ENCODE measurements around the gene PAWR.
"Not testable (repeated sequence)": the region's sequence is repeated elsewhere in the genome, so short reads cannot be mapped to it uniquely, and the experiment has no call there.

PAWR gene

DNA sequence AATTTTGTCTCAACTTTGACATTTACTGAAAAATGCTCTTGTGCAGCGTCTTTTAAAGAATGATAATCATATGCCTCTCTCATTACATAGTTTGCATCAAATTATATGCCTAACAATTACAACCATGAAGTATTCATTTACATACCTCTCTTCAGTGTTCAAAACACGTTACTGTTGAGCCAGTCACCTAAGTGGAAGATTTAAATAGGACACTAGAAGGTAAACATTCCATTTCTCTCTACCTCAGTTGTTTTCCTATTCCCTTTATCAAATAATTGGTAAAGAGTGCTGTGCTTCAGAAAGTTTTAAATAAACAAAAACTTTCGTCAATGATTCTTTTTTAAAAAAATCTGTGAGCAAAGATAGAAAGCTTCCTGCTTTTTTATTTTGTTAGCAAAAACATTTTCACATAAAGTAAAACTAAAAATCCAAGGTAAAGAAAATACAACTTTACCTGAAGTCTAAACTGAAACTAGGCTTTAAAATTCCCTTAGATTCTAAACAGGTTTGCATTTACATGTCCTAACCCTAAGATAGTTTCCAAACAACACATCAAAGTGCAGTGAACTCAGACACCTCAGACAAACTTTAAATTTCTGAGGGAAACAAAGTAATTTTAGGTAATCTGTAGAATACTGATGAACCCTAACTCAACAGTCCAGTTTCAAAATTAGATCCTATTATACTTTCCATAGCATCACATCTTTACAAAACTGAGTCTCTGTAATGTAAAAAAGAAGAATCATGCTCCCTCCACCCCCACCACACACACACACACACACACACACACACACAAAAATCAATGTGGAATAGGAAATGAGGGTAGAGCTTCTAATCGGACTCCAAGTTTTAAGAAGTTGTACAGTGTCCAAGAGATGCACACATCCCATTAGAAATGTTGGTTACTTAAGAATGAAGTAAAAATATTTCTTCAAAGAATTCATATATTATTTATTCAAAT lies 46.2 kb downstream of the PAWR start:
- no peak for DNase-seq

DNA sequence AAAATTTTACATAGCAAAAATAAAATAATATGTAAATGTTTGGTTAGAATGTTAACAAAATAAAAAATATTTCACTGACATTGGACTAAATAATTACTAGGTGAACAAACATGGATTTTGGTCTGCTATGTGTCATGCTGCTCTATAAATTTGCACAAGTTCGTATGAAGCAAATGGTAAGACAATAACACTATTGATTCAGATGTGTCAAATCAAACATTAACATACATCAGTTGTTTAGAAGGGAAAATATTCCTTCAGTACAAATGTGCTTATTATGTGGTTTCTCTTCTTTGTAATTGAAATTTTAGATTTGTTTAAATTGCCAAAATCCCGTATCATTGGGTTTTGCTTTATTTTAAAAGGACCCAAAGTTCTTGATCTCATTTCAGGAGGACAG lies 46.9 kb downstream of the PAWR start:
- no peak for DNase-seq

DNA sequence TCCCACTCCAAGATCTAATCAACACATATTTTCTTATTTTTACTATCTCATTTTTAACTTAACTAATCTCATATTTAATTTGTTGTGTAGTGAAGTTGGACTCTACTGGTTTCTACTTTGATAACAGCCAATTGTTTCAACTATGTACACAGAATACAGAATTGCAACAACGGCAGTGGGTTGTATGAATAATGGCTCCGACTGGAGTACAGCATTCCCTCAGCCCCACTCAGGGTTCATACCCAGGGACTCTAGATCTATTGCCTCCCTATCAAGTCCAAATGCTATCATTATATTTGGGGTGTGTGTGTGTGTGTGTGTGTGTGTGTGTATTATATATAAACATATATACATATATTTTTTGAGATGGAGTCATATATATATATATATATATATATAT lies 52.3 kb downstream of the PAWR start:
- DNase-seq: no peak

DNA sequence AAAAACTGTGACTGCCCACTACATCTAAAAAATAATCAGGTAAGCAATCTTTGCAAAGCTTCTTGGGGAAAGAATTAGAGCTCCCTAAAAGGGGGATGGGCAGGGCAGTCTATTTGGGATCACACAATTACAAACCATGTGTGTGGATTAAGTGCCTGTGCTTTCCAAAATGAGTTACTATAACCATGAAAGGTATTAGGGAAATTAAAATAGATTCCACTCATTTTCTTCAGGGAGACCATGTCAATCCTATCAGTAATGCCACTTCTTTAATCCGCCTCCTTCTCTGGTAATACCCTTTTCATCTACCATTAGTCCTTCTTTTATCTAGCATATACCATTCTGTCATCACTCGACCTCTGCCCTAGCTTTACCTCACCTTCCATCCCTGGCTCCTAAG lies 53.7 kb downstream of the PAWR start:
- DNase-seq: no peak

DNA sequence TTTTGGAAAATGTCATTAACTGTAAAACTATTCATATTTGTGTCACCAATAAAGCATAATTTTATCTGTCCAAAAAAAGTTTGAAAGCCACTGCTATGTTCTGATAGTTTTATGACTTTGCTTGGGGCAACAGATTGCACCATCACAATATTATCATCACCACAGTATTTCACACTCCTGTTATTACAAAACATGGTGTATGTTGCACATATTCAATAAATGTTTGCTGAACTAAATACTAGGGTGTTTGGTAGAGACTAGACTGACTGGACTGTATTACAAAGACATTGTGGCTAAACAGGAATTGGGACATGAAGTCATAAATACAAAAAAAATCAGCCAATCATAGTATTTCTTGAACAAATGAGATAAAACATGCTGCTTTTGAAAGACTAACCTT lies 55.1 kb downstream of the PAWR start:
- DNase-seq: no peak

DNA sequence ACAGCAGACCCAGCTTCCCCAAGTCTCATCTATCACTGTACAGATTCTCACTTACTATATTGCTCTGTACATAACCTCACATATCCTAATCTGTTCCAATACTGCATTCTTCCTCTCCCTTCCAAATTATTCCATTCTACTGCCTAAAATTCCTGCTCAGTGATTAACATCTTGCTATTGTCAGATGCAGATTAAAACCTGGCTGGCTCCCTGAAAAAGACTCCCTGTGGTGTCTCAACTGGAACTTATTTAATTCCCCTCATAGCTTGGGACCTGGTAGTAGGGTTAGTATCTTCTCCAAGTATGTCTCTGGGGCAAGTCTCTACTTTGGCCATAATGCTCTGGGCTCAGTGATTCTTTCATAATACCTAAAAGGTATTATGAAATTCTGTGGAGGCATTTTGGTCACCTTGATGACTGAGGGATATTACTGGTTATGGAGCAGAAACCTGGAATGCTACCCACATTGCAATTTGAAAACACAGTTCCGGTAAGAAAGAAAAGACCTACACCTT lies 55.8 kb downstream of the PAWR start:
- no peak for DNase-seq

DNA sequence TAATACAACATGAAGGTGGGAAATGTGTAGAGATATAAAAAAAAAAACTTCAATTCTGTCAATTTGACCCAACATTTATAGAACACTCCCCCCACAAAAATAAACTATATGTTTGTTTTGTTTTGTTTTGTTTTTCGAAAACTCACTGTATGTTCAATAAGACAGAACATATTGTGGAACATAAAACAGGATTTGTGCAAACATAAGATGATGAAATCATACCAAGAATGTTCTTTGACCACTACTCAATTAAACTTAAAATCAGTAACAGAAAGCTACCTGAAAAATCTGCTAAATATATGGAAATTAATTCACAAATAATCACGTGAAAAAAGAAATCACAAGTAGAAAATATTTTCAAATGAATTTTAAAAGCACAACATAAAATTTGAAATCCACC lies 61.2 kb downstream of the PAWR start:
- no peak for DNase-seq

DNA sequence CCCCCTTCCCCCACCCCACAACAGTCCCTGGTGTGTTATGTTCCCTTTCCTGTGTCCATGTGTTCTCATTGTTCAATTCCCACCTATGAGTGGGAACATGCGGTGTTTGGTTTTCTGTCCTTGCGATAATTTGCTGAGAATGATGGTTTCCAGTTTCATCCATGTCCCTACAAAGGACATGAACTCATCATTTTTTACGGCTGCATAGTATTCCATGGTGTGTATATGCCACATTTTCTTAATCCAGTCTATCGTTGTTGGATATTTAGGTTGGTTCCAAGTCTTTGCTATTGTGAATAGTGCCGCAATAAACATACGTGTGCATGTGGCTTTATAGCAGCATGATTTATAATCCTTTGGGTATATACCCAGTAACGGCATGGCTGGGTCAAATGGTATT lies 64.0 kb downstream of the PAWR start:
- not testable (repeated sequence) for DNase-seq

DNA sequence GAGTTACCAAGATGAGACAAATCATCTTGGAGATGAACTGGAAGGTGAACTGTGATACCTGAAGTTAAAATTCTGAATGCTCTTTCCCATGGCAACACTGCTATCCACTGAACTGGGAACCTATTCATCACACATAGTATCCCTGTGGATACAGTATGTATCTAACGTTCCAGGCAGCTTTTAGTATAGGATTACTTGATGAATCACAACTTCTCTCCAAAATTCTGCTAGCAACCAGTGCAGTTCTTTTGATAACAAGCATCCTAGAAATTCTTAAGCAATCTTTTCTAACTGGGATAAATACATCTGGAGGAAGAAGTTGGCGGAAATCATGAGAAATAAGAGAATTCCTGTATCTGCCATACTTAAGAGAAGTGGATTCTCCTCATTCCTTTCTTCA lies 66.4 kb downstream of the PAWR start:
- no peak for DNase-seq

DNA sequence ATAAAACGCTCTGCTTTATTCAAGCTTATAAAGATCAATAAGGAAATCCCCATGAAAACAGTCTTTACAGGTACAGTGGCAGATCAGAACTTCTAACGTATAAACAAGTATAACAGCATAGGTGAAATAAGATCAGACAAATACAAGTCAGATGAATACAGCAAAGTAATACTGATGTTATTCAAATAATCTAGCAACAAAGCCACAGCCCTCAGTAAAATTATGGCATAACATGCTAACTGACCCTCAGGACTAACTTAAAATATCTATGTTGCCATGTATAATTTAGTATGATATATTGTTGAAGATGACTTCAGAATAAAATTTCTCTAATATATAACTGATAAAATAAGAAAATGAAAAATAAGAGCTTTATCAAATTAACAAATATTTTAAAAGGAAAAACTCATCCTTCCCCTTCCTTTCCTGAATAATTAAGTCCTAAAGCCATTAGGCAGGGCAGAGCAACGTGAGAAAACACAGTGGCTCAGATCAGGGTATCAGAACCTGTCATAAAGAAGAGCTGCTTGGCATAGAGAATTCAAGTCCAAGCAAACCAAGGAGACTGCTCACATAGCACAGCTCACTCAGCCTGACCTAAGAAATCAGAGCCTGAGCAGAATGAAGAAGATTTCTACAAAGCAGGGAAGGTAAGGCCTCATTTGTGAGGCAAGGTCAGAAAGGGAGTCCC lies 70.7 kb downstream of the PAWR start:
- DNase-seq: no peak

DNA sequence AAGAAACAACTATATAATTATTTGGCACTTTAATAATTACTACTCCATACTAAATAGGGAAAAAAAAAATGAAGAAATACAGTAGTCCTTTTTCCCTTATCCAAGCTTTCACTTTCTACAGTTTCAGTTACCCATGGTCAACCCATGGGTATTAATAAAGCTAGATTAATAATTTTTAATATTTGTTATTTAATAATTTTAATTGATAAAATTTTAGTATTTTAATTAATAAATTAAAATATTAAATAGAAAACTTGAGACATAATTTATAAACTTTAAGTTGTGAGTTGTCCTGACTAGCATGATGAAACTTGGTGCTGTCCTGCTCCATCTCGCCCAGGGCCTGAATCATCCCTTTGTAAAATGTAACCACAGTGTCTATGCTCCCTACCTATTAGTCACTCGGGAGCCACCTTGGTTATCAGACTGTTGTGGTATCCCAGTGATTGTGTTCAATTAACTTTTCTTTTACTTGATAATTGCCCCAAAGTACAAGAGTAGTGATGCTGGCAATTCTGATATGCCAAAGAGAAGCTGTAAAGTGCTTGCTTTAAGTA lies 71.8 kb downstream of the PAWR start:
- no peak for DNase-seq

DNA sequence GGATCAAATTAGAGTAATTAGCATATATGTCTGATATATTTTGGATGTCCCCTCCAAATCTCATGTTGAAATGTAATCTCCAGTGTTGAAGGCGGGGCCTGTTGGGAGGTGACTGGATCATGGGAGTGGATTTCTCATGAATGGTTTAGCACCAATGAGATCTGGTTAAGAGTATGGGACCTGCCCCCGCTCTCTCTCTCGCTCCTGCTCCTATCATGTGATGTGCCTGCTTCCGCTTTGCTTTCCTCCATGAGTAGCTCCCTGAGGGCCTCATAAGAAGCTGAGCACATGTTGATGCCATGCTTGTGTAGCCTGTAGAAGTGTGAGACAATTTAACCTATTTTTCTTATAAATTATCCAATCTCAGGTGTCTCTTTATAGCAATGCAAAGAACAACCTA lies 73.1 kb downstream of the PAWR start:
- DNase-seq: no peak

DNA sequence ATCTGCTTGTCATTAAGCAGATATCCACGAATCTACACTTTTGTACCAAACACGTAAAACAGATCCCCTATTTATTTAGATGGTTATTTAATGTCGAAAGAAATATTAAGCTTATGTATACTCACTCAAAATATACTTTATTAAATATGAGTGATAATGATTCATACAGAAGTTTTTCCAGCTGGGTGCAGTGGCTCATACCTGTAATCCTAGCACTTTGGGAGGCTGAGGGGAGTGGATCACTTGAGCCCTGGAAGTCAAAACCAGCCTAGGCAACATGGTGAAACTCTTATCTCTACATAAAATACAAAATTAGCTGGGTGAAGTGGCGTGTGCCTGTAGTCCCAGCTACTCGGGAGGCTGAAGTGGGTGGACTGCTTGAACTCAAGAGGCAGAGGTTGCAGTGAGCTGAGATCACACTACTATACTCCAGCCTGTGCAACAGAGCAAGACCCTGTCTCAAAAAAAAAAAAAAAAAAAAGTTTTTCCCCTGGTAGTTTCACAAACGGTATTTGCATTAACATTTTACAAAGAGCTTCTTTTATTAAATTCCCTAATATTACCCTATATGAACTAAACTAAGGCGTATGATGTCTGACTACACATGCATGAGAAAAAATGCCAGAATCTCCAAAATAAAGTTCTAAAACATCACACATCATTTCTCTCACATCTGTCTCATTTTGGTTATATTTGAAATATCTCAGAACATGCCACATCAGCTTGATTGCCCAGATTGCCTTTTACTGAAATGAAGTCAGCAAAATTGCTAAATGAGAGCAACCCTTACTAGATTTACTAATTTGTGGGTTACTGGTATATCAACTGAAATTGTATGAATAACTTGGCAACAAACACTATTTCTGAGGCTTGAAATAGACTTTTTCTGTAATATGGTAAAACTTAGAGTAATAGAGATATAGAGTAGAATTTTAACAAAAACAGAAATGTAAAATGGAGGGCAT lies 74.9 kb downstream of the PAWR start:
- DNase-seq: no peak

DNA sequence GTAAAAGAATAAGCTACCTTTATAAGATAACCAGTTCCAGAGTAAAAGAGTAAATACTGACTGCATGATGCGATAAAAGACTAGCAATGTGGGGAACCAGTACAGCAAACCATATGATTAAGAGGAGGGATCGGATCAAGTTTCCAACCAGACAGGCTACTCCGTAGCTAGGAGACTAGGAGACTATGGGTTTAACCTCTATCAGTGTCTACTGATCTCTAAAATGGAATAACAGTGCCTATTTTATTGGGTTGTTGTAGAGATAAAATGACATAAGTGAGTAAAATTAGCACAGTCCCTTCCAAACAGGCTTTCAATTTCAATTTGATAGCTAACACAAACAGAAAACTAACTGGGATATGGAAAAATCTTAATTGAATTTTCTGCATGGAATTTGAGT lies 76.0 kb downstream of the PAWR start:
- no peak for DNase-seq

DNA sequence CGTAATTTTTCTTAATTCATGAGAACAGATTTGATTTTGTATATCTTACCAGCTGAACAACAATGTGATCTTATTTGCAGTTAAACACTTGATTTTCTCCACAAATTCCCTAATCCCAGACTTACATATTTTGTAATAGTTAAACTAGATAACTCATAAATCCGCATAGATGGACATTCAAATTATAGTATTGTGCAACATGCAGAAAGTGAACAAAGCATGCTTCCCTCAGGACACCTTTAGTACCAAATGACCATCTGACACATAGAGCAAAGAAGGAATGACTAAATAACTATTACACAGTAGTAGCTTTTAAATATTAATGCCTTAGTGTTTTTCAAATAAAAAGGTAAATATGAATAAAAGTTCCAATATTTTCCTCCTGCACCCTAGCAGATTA lies 88.9 kb downstream of the PAWR start:
- DNase-seq: no peak

DNA sequence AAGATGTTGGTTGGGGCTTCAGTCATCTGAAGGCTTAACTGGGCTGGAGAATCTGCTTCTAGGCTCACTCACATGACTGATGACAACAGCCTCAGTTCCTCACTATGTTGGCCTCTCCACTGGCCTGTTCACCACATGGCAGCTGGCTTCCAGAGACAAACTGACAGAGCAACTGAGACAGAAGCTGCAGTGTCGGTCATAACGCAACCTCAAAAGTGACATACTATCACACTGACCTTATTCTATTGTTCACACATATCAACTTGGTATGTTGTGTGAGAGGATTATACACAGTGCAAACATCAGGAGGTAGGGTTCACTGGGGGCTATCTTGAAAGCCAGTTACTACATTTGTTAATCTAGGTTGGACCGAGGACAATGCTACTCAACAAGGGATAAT lies 92.9 kb downstream of the PAWR start:
- no peak for DNase-seq

DNA sequence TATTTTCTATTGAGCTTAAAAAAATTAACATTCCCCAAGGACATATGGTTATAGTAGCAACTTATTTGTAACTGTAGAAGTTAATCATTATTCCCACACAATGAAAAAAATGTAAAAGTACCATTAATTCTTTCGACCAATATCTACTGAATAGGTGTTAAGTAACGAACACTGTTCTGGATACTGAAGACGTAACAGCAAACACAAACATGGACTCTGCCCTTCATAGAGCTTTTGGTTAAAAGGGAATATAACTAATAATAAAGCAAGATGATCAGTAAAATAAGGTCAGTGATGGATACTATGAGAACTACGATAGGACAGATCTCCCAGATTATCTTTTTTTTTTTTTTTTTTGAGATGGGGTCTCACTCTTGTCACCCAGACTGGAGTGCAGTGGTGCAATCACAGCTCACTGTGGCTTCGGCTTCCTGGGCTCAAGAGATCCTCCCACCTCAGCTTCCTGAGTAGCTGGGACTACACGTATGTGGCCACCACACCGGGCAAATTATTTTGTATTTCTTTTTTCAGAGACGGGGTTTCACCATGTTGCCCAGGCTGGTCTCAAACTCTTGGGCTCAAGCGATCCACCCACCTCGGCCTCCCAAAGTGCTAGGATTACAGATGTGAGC lies 93.9 kb downstream of the PAWR start:
- no peak for DNase-seq

DNA sequence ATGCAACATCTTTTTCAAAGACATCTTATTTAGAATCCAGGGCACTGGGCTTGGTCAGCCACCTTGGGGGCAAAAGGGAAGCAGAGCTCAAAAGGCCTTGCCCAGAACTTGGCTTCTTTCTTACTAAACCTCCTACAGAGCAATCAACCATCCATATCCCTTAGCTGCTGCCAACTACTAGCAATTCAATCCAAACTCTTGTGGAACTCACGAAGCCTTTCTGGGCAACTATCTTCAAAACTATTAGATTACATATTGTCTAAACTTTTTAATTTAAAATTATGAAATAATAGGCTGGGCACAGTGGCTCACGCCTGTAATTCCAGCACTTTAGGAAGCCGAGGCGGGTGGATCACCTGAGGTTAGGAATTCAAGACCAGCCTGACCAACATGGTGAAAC lies 95.5 kb downstream of the PAWR start:
- no peak for DNase-seq

DNA sequence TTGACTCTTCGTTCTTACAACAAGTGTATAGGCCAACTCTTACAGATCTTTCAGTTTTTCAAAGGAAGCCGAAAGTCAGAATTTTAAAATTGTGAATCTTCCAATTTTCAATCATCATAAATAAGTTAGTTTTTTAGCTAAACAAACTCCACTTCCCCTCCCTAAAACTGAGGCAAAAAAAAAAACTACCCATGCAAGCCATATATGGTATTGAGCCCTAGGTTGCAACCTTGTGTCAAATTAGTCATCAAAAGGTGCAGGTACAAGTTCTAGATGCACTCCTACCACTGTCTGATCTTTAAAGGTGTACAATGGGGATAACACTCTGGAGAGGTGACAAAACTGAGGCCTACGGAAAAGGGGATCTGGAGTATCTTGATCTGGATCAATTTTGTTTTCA lies 97.9 kb downstream of the PAWR start:
- no peak for DNase-seq

DNA sequence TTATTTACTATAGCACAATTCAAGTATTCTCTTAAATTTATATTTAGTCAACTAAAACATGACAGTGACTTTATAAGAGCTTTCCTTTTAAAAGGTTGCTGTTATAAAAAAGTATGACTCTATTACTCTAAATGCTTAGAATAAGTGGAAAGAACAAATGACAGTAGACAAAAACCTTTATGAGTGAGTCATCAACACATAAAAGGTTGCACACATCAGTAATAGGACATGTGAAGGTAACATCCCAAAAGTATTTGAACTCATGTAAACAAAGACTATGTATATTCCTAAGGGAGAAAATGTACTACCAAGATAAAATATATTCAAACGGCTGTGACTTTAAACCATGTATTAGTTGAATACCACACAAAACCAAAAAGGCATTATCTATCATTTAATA lies 98.8 kb downstream of the PAWR start:
- no peak for DNase-seq

DNA sequence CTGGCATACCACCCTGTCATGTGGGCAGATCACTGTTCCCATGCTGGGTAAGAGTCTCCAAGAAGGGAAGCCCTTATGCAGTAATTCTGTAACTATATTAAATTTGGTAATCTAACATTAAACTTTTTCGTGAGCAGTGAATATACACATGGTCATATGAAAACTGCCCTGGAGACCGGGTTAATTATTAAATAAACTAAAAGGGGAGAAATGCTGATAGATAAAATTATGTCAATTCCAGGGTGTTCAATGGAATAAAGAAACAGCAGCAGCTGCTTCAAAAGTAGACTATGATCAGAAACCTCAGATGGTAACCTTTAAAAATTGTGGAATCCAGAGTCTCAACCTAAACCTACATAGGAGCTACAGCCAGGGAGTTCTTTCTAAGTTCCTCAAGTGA lies 100.0 kb downstream of the PAWR start:
- no peak for DNase-seq

DNA sequence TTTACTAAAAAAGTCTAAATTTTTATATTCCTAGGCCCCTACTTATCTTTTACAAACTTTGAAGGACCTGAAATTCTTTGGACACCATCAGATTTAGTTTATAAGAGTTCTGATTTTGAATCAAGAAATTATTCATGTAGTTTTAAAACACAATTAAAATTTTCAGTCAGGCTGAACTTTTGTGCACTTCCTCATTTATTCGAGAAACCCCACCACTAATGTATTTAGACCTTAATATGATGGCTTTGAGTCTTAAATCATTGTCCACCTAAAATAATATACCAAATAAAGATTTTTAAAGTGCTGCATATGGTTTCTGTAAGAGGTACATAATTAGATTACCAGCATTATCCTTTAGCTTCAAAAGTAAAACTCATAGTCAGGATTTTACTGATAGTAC lies 103.4 kb downstream of the PAWR start:
- no peak for DNase-seq

All from CD4-positive, alpha-beta T cell treated with Interferon gamma for 1 hour (primary cell).